Measurements from ENCODE around the gene HAPSTR1.

Gene HAPSTR1

DNA sequence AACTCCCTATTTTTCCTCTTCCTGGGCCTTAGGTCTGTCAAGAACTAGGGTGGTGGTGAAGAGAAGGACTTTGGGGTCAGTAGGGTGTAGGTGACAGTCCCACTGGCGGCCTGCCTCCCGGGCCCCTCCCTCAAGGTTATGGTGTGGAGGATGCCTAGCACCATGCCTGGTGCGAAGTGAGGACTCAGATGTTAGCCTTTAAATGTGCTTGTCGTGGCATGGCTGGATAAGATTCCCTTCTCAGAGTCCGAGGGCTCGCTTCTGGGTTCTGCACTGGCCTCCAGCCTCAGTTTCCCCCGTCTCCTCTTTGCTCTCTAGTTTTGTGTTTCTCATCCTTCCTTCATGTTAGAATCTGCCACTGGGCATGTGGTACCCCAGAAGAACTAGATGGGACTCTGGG, 32.0 kb downstream of the HAPSTR1 start:
- DNase-seq (ENCODE audit: low spot score), result no peak

GRCh38 chr16:9123871-9124270, 32.4 kb downstream of the HAPSTR1 start:
- no peak for DNase-seq (ENCODE audit: low spot score)

GRCh38 chr16:9124444-9124843, 33.0 kb downstream of the HAPSTR1 start:
- DNase-seq (ENCODE audit: low spot score), result no peak

- DNase-seq (ENCODE audit: low spot score), result no peak
Measured at GRCh38 chr16:9124908-9125584, 33.6 kb downstream of the HAPSTR1 start.

GRCh38 chr16:9125658-9126505, 34.4 kb downstream of the HAPSTR1 start:
- DNase-seq (ENCODE audit: low spot score), result no peak

DNA sequence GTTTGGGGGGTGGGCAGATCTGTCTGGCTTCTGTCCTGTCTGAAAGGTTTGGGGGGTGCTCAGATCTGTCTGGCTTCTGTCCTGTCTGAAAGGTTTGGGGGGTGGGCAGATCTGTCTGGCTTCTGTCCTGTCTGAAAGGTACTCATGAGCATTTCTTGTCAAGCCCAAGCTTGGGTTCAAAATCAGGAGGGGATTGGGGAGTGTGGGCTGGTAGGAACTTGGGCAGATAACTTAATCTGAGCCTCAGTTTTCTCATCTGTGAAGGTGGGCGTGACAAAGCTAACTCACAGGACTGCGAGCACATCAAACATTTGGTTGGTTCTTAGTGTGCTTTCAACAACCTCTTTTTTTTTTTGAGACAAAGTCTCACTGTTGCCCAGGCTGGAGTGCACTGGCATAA, 35.2 kb downstream of the HAPSTR1 start:
- DNase-seq (ENCODE audit: low spot score), result no peak

- no peak for DNase-seq (ENCODE audit: low spot score)
Measured at GRCh38 chr16:9128346-9129342, 37.2 kb downstream of the HAPSTR1 start.

DNA sequence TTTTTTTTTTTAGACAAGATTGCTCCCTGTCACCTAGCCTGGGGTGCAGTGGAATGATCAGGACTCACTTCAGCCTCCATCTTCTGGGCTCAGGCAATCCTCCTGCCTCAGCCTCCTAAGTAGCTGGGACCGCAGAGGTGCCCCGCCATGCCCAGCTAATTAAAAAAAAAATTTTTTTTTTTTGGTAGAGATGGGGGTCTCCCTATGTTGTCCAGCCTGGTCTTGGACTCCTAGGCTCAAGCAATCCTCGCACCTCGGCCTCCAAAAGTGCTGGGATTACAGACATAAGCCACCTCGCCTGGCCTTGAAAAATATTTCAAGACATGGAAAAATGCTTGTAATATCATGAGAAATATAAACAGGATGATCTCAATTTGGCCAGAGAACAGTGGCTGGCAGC, 42.9 kb downstream of the HAPSTR1 start:
- DNase-seq (ENCODE audit: low spot score), result no peak

GRCh38 chr16:9134739-9135138, 43.3 kb downstream of the HAPSTR1 start:
- DNase-seq (ENCODE audit: low spot score), result peak; percentile 51

GRCh38 chr16:9135797-9136196, 44.4 kb downstream of the HAPSTR1 start:
- DNase-seq (ENCODE audit: low spot score), result no peak

- no peak for DNase-seq (ENCODE audit: low spot score)
Measured at GRCh38 chr16:9136596-9136995, 45.2 kb downstream of the HAPSTR1 start.

- no peak for DNase-seq (ENCODE audit: low spot score)
Measured at GRCh38 chr16:9138021-9138680, 46.7 kb downstream of the HAPSTR1 start.

GRCh38 chr16:9138731-9139501, 47.5 kb downstream of the HAPSTR1 start:
- peak; percentile 59 for DNase-seq (ENCODE audit: low spot score)

- no peak for DNase-seq (ENCODE audit: low spot score)
Measured at GRCh38 chr16:9139965-9140364, 48.5 kb downstream of the HAPSTR1 start.

Data from CD4-positive, alpha-beta T cell treated with Interleukin-6 at 100 ng/mL for 8 hours (primary cell).